Activated T-cell treated with anti-CD3 and anti-CD28 coated beads, Interleukin-2, amount 50 U/mL, for 72 hours (primary cell): ENCODE results near the gene PKIB. TPM values are rescaled to one million over a fixed set of nuclear protein-coding genes. Genes with fewer than 3 reads are reported as not detected.
"Not testable (repeated sequence)": the region's sequence is repeated elsewhere in the genome, so short reads cannot be mapped to it uniquely, and the experiment has no call there.

Experiments
- ATAC-seq, 2 donors: fragments of 150-1000 bp; cut with Tn5 transposase; replicated peaks in 1 of 2; 2 replicates each; pipeline ENCODE4 v1.10.0; 2021; ENCODE audit warnings: moderate library complexity in 2 of 2, mild to moderate bottlenecking in 1 of 2
- DNase-seq, 2 donors: peaks; one replicate each; pipeline ENCODE4 v3.0.0; 2021 to 2022; ENCODE audit warnings: mixed read lengths in 1 of 2
- H3K27ac Mint-ChIP-seq: one replicate; pipeline ENCODE4 v1.8.0; 2022; ENCODE audit warnings: mild to moderate bottlenecking, moderate library complexity, mixed read lengths
- H3K27me3 Mint-ChIP-seq: one replicate; pipeline ENCODE4 v1.8.0; 2022; ENCODE audit warnings: low read depth, mixed read lengths
- H3K36me3 Mint-ChIP-seq, 2 donors: one replicate each; pipeline ENCODE4 v1.8.0; 2022; ENCODE audit warnings: mixed read lengths in 2 of 2, mild to moderate bottlenecking in 1 of 2; ENCODE audit not compliant: insufficient read depth in 2 of 2
- H3K4me1 Mint-ChIP-seq: one replicate; pipeline ENCODE4 v1.8.0; 2022; ENCODE audit warnings: low read depth, mixed read lengths
- H3K4me3 Mint-ChIP-seq, 2 donors: one replicate each; pipeline ENCODE4 v1.8.0; 2022; ENCODE audit warnings: mild to moderate bottlenecking in 2 of 2, mixed read lengths in 2 of 2, moderate library complexity in 2 of 2
- H3K9me3 Mint-ChIP-seq, 2 donors: one replicate each; pipeline ENCODE4 v1.8.0; 2022; ENCODE audit warnings: mixed read lengths in 2 of 2
- total RNA-seq, 2 donors: library from RNA; stranded (reverse); gene quantifications; one replicate each; pipeline ENCODE4 v1.2.3, GENCODE V29; 2022

The PKIB gene
- total RNA-seq, 2 donors from 2014 or later = 0.79 to 2.0 TPM

DNA sequence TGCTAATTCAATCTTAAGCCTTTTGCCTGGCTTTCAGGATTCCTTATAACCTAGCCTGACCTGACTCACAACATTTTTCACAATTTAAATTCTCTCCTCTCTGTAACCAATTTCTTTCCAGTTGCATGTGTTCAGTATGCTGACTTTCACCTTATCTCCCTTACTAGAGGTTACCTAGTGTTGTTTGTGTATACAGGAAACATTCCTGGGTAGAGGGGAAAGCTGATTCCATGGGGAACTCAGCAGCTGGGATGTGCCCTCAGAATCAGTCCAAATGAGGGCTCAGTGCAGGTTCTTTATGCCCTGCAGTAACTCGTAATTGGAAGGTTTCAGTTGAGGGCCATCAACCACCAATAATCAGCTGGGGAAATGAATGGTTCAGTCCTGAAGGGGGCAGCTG lies 18.5 kb downstream of the PKIB start:
- Mint-ChIP-seq H3K27me3 (peaks cover 10% of the 10 kb centered on the region), H3K4me3 (no peak overlapping the region), H3K4me1 (no peaks in the 10 kb centered on the region), H3K36me3 (no peaks in the 10 kb centered on the region), H3K27ac (no peak overlapping the region), H3K9me3 (no peaks in the 10 kb centered on the region)
- ATAC-seq = no peak
- DNase-seq = no peak

DNA sequence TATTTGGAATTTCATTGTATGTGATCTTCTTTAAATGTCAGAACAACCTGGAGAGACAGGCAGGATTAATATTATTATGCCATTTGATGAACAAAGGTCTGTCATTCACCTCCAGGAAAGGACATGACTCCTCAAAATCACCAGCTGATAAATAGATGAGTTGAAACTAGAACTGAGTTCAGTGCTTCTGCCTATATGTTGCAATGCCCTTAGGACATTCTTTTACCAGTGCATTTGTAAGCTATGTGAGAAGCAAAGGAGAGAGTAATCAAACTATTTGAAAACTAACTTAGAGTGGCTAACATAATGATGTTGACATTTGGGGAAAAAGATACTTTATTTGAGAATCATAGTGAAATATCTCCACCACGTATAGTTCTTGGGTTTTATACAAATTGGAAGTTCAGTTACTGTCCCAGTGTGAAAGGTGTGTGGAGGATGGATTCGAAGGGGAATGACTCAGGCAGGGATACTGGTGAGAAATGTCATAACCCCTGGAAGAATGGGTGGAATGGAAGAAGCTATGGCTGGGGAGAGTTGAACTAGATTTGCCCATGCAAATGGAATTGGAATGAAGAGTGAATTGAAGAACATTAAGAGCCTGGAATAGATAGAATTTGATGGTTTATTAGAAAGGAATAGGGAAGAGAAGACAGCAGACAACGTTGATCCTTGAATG lies 21.5 kb downstream of the PKIB start:
- ATAC-seq = no peak
- no peaks in the 10 kb centered on the region for H3K9me3 Mint-ChIP-seq

DNA sequence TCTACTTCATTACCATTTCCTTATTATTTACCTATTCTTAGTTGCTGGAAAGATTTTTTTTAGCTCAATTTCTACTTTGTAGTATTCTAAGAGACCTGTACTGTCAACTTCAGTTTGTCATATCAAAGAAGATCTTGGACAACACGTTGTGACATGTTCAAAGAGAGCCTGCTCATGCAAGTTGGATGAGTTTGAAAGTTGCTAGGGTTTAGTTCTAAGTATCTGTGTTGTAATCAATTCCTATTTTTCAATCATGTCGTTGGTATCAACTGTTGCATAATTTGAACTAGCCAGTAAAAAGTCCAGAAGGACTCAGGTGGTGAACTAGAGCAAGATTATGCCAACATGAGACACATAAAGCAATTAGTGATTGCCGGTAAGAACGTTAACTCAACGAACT lies 30.2 kb downstream of the PKIB start:
- Mint-ChIP-seq H3K27ac (no peak overlapping the region), H3K9me3 (no peaks in the 10 kb centered on the region), H3K4me1 (no peaks in the 10 kb centered on the region), H3K36me3 (no peaks in the 10 kb centered on the region), H3K27me3 (no peaks in the 10 kb centered on the region), H3K4me3 (no peak overlapping the region)
- ATAC-seq = no peak
- no peak for DNase-seq

More for the DNA sequence above, 21.5 kb downstream of the PKIB start:
- peaks cover 10% of the 10 kb centered on the region for H3K27me3 Mint-ChIP-seq
- no peaks in the 10 kb centered on the region for H3K36me3 Mint-ChIP-seq
- H3K4me3 Mint-ChIP-seq = no peak overlapping the region
- DNase-seq = no peak
- H3K4me1 Mint-ChIP-seq = no peaks in the 10 kb centered on the region
- no peak overlapping the region for H3K27ac Mint-ChIP-seq

DNA sequence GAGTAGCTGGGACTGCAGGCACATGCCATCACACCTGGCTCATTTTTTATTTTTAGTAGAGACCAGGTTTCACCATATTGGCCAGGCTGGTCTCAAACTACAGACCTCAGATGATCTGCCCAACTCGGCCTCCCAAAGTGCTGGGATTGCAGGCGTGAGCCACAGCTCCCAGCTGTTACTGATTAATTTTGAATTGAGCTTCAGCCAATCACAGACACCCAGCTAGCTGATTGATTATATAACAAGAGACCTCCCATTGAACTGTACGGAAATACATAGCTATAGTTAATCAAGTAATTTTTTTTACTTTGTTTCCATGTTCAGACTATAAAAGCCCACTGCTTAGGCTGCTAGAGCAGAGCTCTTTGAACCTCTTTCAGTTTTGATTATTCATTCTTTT lies 31.6 kb downstream of the PKIB start:
- H3K4me3 Mint-ChIP-seq = no peak overlapping the region
- no peaks in the 10 kb centered on the region for H3K27me3 Mint-ChIP-seq
- H3K36me3 Mint-ChIP-seq = no peaks in the 10 kb centered on the region

DNA sequence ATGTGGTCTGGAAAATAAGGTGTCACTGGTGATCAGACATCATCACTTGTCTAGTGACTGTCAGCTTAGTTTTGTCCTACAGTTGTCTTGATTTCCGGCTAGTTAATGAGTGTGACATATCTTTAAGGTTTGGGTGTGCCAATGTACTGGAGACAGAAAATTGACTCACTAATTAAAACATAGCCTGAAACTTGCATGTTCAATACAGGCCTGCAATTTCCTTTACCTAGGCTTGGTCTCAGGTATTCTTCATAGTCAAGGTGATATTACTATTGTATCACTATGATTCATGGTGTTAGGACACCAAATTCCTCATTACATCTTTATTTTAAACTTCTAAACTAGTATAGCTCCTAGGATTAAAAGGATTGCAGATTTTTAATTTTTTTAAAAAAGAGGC lies 32.4 kb downstream of the PKIB start:
- not testable (repeated sequence) for H3K36me3 Mint-ChIP-seq, H3K4me3 Mint-ChIP-seq, H3K27me3 Mint-ChIP-seq, H3K4me1 Mint-ChIP-seq, DNase-seq, H3K9me3 Mint-ChIP-seq, ATAC-seq, H3K27ac Mint-ChIP-seq

More for the DNA sequence above, 31.6 kb downstream of the PKIB start:
- H3K4me1 Mint-ChIP-seq = no peaks in the 10 kb centered on the region
- no peak for ATAC-seq
- H3K27ac Mint-ChIP-seq = no peak overlapping the region
- H3K9me3 Mint-ChIP-seq = no peaks in the 10 kb centered on the region
- DNase-seq = no peak

DNA sequence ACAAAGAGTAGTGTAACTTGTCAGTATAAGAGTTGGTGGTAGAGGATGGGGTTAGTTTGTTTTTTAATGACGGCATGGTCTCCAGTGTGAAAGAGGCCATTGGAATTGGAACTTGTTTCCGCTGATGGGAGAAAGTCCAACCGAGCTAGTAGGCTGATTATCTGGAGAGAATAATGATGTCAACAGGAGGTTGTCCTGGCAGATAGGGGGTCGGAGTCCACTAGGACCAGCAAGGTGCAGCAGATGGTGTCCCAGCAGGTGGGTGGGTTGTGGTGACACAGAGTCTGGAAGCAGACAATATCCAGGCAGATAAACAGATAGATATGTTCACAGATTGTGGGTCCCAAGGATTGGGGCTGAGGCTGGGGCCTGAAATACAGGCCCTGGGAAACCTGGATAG lies 35.1 kb downstream of the PKIB start:
- H3K27ac Mint-ChIP-seq = no peak overlapping the region

DNA sequence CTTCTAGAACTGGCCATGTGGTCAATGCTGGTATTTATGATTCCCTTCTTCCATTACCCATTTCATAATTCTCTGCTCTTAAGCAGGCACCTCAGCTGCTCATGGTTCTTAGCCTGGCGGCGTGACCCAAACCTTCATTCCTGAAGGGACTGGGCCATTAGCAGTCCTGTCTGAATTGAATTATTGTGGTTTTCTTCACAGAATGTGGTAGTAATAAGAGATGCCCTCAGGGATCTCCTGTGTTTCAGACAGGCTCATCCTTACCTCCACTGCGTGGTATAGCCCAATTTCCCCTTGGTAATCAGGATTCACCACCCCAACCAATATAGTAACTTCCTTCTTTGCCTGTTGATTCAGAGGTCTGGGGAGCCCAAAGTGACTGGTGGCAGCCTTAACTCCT lies 37.6 kb downstream of the PKIB start:
- H3K27me3 Mint-ChIP-seq = no peaks in the 10 kb centered on the region
- H3K36me3 Mint-ChIP-seq = no peaks in the 10 kb centered on the region
- no peaks in the 10 kb centered on the region for H3K4me1 Mint-ChIP-seq
- no peaks in the 10 kb centered on the region for H3K9me3 Mint-ChIP-seq
- H3K27ac Mint-ChIP-seq = no peak overlapping the region
- DNase-seq (no peak), ATAC-seq (no peak)
- no peak overlapping the region for H3K4me3 Mint-ChIP-seq

More for the DNA sequence above, 35.1 kb downstream of the PKIB start:
- no peaks in the 10 kb centered on the region for H3K9me3 Mint-ChIP-seq
- H3K4me3 Mint-ChIP-seq = no peak overlapping the region
- no peaks in the 10 kb centered on the region for H3K27me3 Mint-ChIP-seq
- H3K36me3 Mint-ChIP-seq = no peaks in the 10 kb centered on the region
- DNase-seq = no peak
- no peaks in the 10 kb centered on the region for H3K4me1 Mint-ChIP-seq
- ATAC-seq = no peak

DNA sequence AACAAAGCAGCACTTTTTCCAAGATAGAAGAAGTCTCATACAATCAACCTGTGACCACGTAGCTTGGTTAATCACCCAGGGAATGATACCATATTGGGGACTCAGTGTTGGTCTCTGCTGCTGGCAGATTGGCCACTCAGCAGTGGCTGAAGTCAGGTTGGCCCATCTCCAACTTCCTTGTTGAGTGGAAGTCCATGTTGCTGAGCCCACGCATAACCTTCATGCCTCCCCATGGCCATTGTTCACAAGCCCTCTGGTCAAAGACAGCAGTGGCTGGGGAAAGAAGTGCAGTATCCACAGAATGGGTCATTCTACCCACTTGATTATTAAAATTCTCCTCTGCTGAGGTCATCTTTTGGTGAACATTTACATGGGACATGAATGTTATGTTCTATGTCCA lies 38.5 kb downstream of the PKIB start:
- Mint-ChIP-seq H3K27ac (no peak overlapping the region), H3K4me3 (no peak overlapping the region), H3K27me3 (no peaks in the 10 kb centered on the region), H3K36me3 (no peaks in the 10 kb centered on the region), H3K4me1 (no peaks in the 10 kb centered on the region), H3K9me3 (peaks cover 0 to 2% of the 10 kb centered on the region in 2 donors)
- ATAC-seq (no peak), DNase-seq (no peak)

DNA sequence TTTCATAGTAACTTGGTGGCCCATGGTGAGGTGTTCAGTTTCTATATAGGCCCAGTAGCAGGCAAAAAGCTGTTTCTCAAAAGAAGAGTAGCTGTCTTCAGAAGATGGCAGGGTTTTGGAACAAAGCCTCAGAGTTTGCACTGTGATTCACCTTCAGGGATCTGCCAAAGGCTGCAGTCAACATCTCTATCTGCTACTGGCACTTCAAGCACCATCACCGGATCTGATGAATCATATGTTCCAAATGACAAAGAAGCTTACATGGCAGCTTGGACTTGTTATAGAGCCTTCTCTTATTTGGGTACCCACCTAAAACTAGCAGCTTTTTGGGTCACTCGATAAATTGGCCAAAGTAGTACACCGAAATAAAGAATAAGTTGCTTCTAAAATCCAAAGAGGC lies 39.5 kb downstream of the PKIB start:
- no peaks in the 10 kb centered on the region for H3K4me1 Mint-ChIP-seq
- H3K4me3 Mint-ChIP-seq = no peak overlapping the region
- DNase-seq = no peak
- no peaks in the 10 kb centered on the region for H3K27me3 Mint-ChIP-seq
- ATAC-seq = no peak
- peaks cover 0 to 2% of the 10 kb centered on the region in 2 donors for H3K9me3 Mint-ChIP-seq
- H3K27ac Mint-ChIP-seq = no peak overlapping the region
- H3K36me3 Mint-ChIP-seq = no peaks in the 10 kb centered on the region

DNA sequence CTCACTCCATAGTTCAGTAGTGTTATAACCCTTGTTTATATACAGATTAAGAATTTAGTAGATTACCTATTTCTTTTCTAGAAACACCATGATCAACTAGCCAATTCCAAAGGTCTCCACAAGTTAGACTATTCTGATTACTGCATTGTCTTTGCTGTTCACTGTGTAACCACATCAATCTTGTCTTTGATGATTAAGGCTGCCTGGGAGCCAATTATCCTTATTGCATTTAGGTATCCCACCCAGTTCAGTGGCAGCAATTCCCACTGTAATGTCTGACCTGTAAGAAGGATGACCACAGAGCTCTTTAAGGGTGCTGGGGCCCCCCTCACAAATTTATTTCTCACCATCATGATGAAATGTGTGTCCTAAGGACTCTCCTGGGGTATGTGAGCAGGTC lies 40.2 kb downstream of the PKIB start:
- Mint-ChIP-seq H3K27me3 (no peaks in the 10 kb centered on the region), H3K27ac (no peak overlapping the region), H3K36me3 (no peaks in the 10 kb centered on the region), H3K4me3 (no peak overlapping the region), H3K4me1 (no peaks in the 10 kb centered on the region), H3K9me3 (peaks cover 0 to 2% of the 10 kb centered on the region in 2 donors)
- ATAC-seq (no peak), DNase-seq (no peak)

DNA sequence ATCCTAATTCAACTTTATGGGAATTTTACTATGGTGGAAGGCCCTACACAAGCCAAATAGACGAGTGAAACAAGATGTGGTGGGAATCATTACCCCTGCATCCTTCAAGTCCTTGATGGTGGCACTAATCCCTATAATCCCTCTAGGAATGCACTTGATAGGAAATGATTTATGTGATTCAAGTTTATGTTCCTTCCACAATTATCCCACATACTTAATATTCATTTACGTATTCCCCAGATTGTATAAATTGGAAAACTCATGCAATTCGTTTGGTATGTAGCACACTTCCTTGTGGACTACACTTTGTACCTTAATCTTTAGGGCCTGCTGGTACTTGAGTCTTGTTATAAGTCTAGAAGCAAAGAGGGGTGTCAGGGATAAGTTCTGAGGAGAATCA lies 40.8 kb downstream of the PKIB start:
- DNase-seq = no peak
- Mint-ChIP-seq H3K27ac (no peak overlapping the region), H3K4me3 (no peak overlapping the region), H3K4me1 (no peaks in the 10 kb centered on the region), H3K36me3 (no peaks in the 10 kb centered on the region), H3K9me3 (peaks cover 0 to 2% of the 10 kb centered on the region in 2 donors), H3K27me3 (no peaks in the 10 kb centered on the region)
- no peak for ATAC-seq

DNA sequence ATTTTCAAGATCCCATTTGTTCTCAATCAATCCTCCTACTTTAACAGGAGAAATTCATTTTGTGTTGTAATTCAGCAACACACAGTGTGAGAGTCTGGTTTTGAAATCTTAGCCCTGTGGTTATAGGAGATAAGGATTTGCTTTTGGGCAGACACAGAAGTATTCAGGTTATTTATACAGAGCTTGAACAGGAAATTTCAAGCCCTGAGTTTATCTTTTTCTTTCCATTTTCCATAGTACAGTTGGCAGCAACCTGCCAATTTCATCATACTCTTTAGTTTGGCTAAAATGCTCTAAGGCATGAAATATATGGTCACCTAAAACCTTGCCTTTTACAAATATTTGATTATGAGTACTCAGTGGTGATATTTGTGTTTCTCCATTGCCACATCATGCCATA lies 41.4 kb downstream of the PKIB start:
- ATAC-seq (no peak), DNase-seq (no peak)
- peaks cover 0 to 2% of the 10 kb centered on the region in 2 donors for H3K9me3 Mint-ChIP-seq
- H3K27me3 Mint-ChIP-seq = no peaks in the 10 kb centered on the region
- H3K36me3 Mint-ChIP-seq = no peaks in the 10 kb centered on the region
- no peaks in the 10 kb centered on the region for H3K4me1 Mint-ChIP-seq
- H3K27ac Mint-ChIP-seq = no peak overlapping the region
- no peak overlapping the region for H3K4me3 Mint-ChIP-seq

DNA sequence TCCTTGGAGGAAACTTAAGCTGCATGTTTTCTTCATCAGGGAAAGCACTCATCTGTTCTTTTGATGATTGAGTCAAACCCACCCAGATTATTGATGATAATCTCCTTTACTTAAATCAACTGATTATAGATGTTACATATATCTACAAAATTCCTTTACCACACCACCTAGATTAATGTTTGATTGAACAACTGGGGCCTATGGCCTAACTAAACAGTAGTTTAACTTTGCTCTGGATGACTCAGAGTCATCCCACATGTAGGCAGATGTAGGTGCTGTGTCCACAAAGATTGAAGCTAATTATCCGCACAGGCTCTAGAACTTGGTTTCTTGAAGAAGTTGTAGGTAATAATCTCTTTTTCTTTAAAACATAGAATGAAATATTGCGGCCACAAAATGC lies 42.2 kb downstream of the PKIB start:
- H3K9me3 Mint-ChIP-seq = peaks cover 0 to 2% of the 10 kb centered on the region in 2 donors
- ATAC-seq (no peak), DNase-seq (no peak)
- no peaks in the 10 kb centered on the region for H3K4me1 Mint-ChIP-seq
- no peak overlapping the region for H3K4me3 Mint-ChIP-seq
- H3K36me3 Mint-ChIP-seq = no peaks in the 10 kb centered on the region
- no peaks in the 10 kb centered on the region for H3K27me3 Mint-ChIP-seq
- H3K27ac Mint-ChIP-seq = no peak overlapping the region

DNA sequence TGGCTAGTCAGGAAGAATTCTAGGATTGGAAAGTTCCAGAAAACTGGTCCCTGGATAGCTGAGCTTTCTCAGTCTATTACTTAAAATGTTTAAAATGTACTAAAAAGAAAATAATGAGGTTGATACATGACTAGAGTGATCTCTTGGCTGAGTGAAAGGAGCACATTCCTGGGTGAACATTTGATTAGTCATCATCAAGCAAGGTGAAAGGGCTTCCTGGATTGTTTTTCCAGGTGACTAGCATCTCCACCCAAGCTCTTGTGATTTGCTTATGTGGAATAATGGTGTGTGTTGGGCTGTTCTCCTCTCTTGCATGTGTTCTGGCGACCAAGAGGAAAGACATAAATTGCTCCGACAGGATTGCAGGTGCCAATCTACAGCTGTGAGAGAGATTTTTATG lies 42.9 kb downstream of the PKIB start:
- DNase-seq (no peak), ATAC-seq (no peak)
- Mint-ChIP-seq H3K4me3 (no peak overlapping the region), H3K9me3 (peaks cover 0 to 2% of the 10 kb centered on the region in 2 donors), H3K27me3 (no peaks in the 10 kb centered on the region), H3K4me1 (no peaks in the 10 kb centered on the region), H3K27ac (no peak overlapping the region), H3K36me3 (no peaks in the 10 kb centered on the region)
